HG03280 (cell line): ENCODE measurements around the gene DENND5B.
"Not testable (repeated sequence)": the region's sequence is repeated elsewhere in the genome, so short reads cannot be mapped to it uniquely, and the experiment has no call there.

Experiments
- ATAC-seq: cut with Tn5 transposase; IDR thresholded peaks from one replicate; pipeline ENCODE4 v1.9.1; 2021; ENCODE audit warnings: mild to moderate bottlenecking, moderate library complexity; ENCODE audit not compliant: unreplicated experiment

Gene DENND5B

GRCh38 chr12:31476437-31476836, 114.5 kb downstream of the DENND5B start:
- no peak for ATAC-seq

GRCh38 chr12:31475610-31476009, 115.3 kb downstream of the DENND5B start:
- not testable (repeated sequence) for ATAC-seq

- ATAC-seq, result no peak
Observed at GRCh38 chr12:31474751-31475150, 116.2 kb downstream of the DENND5B start.

- ATAC-seq, result no peak
Observed at GRCh38 chr12:31471823-31472222, 119.1 kb downstream of the DENND5B start.

GRCh38 chr12:31471051-31471450, 119.9 kb downstream of the DENND5B start:
- no peak for ATAC-seq

GRCh38 chr12:31470459-31470858, 120.5 kb downstream of the DENND5B start:
- no peak for ATAC-seq

GRCh38 chr12:31466768-31467167, 124.2 kb downstream of the DENND5B start:
- no peak for ATAC-seq

- ATAC-seq, result no peak
Observed at GRCh38 chr12:31465002-31465401, 125.9 kb downstream of the DENND5B start.

GRCh38 chr12:31460024-31460423, 130.9 kb downstream of the DENND5B start:
- no peak for ATAC-seq

GRCh38 chr12:31456562-31456961, 134.4 kb downstream of the DENND5B start:
- ATAC-seq, result no peak

GRCh38 chr12:31444736-31445135, 146.2 kb downstream of the DENND5B start:
- ATAC-seq, result no peak

- ATAC-seq, result no peak
Observed at GRCh38 chr12:31440586-31440985, 150.3 kb downstream of the DENND5B start.

GRCh38 chr12:31440134-31440533, 150.8 kb downstream of the DENND5B start:
- no peak for ATAC-seq

GRCh38 chr12:31431721-31432240, 159.2 kb downstream of the DENND5B start:
- ATAC-seq, result no peak

- no peak for ATAC-seq
Observed at GRCh38 chr12:31423405-31423804, 167.5 kb downstream of the DENND5B start.

GRCh38 chr12:31412292-31412801, 178.6 kb downstream of the DENND5B start:
- no peak for ATAC-seq

GRCh38 chr12:31408763-31409162, 182.2 kb downstream of the DENND5B start:
- no peak for ATAC-seq

GRCh38 chr12:31407562-31407961, 183.4 kb downstream of the DENND5B start:
- ATAC-seq, result no peak

GRCh38 chr12:31406345-31406744, 184.6 kb downstream of the DENND5B start:
- ATAC-seq, result peak; percentile 56

GRCh38 chr12:31405021-31405420, 185.9 kb downstream of the DENND5B start:
- ATAC-seq, result no peak

- peak; percentile 71 for ATAC-seq
Observed at GRCh38 chr12:31403099-31403607, 187.8 kb downstream of the DENND5B start.

- ATAC-seq, result no peak
Observed at GRCh38 chr12:31393004-31393550, 197.9 kb downstream of the DENND5B start.

- ATAC-seq, result no peak
Observed at GRCh38 chr12:31390991-31391390, 199.9 kb downstream of the DENND5B start.
